Measurements from ENCODE around the gene FES. TPM values are rescaled to one million over a fixed set of nuclear protein-coding genes. Genes with fewer than 3 reads are reported as not detected.
"Not testable (repeated sequence)": the region's sequence is repeated elsewhere in the genome, so short reads cannot be mapped to it uniquely, and the experiment has no call there.

The FES gene
- total and polyA plus RNA-seq, 7 donors, result 4.9 to 35.5 (median 28.0) TPM

DNA sequence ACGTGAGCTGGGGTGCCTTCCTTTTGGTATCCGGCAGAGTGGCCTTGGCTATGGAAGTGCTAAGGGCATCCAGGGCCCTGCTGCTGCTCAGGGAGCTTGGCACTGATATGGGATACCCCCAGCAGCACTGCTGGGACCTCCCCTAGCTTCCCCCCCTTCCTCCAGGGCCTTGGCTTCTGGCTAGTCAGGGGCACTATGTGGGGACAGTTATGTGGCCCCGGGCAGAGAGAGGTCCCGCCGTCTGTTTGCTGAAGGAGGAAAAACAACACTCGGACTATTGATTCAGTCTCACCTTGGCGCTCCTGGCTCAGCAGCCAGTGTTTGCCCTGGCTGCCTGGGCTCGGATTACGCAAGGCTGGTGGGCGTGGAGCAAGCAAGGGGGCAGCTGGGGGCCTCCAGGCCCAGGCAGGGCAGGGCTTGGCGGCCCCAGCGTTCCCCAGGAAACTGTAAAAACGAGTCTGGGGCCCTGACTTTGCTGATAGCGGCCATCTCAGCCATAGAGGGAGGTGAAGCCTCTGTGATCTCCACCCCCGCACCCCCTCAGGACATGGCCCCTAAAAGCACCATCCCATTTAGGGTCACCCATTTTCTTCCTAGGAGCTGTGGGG is 10.2 kb upstream of the FES start:
- Histone ChIP-seq H3K4me1 (peaks cover 0 to 48% (median 31%) of the 10 kb centered on the region in 4 donors), H3K27me3 (no peaks in the 10 kb centered on the region), H3K27ac (peak overlapping the region in 3 of 4 donors; percentile 91 to 95 (median 95)), H3K36me3 (peaks cover 29 to 36% (median 33%) of the 10 kb centered on the region in 4 donors), H3K9me3 (no peaks in the 10 kb centered on the region), H3K4me3 (no peak overlapping the region)
- intact Hi-C loops (cut with DNase I), result loop anchor here (5.0 kb wide), 1 partner anchor 157 kb away; the partner anchor contains the start of gene BLM
- TF ChIP-seq POLR2AphosphoS5 (IDR thresholded peaks at IDR 0.05) (no peak), POLR2A (IDR thresholded peaks at IDR 0.05) (no peak), CTCF (IDR thresholded peaks at IDR 0.05) (no peak), EP300 (IDR thresholded peaks at IDR 0.05) (no peak)
- 25 to 57% methylated on average over 15 of the region's 15 CpGs for WGBS, 2 donors
- DNase-seq, result no peak

DNA sequence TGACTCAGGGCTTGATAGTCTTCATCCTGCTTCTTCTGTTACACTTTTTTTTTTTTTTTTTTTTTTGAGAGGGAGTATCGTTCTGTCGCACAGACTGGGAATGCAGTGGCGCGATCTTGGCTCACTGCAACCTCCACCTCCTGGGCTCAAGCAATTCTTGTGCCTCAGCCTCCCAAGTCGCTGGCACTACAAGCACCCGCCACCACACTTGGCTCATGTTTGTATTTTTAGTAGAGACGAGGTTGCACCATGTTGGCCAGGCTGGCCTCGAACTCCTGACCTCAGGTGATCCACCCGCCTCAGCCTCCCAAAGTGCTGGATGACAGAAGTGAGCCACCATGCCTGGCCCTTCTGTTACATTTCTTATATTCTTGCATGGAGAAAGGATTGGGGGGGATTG is 9.3 kb upstream of the FES start:
- not testable (repeated sequence) for H3K9me3 ChIP-seq, H3K4me3 ChIP-seq, H3K27ac ChIP-seq, DNase-seq, H3K27me3 ChIP-seq
- peaks cover 37 to 45% (median 42%) of the 10 kb centered on the region in 4 donors for H3K36me3 ChIP-seq
- H3K4me1 ChIP-seq, result peaks cover 0 to 39% (median 29%) of the 10 kb centered on the region in 4 donors
- 95% methylated on average over 9 of the region's 9 CpGs for WGBS, 2 donors
- intact Hi-C loops (cut with DNase I), result loop anchor here (5.0 kb wide), 1 partner anchor 158 kb away; the partner anchor contains the start of gene BLM

- H3K36me3 ChIP-seq, result peaks cover 43 to 51% (median 47%) of the 10 kb centered on the region in 4 donors
- WGBS, 2 donors, result 96% methylated on average over 12 of the region's 12 CpGs
- TF ChIP-seq POLR2A (IDR thresholded peaks at IDR 0.05) (no peak), POLR2AphosphoS5 (IDR thresholded peaks at IDR 0.05) (no peak)
- no peak overlapping the region for H3K4me3 ChIP-seq
- no peaks in the 10 kb centered on the region for H3K9me3 ChIP-seq
- H3K27me3 ChIP-seq, result no peaks in the 10 kb centered on the region
- H3K27ac ChIP-seq, result no peak overlapping the region
- intact Hi-C loops (cut with DNase I), result no loop called here
- H3K4me1 ChIP-seq, result peaks cover 0 to 33% (median 23%) of the 10 kb centered on the region in 4 donors
- DNase-seq, result no peak
Observed at GRCh38 chr15:90875549-90875981, 8.7 kb upstream of the FES start.

GRCh38 chr15:90876046-90876445 is 8.3 kb upstream of the FES start:
- intact Hi-C loops (cut with DNase I), result no loop called here
- H3K27me3 ChIP-seq, result no peaks in the 10 kb centered on the region
- H3K36me3 ChIP-seq, result peaks cover 47 to 56% (median 51%) of the 10 kb centered on the region in 4 donors
- H3K9me3 ChIP-seq, result no peaks in the 10 kb centered on the region
- H3K4me1 ChIP-seq, result peaks cover 0 to 28% (median 20%) of the 10 kb centered on the region in 4 donors
- TF ChIP-seq POLR2A (IDR thresholded peaks at IDR 0.05) (no peak), CTCF (IDR thresholded peaks at IDR 0.05) (no peak), EP300 (IDR thresholded peaks at IDR 0.05) (no peak), POLR2AphosphoS5 (IDR thresholded peaks at IDR 0.05) (no peak)
- no peak overlapping the region for H3K27ac ChIP-seq
- WGBS, 2 donors, result 94 to 95% methylated on average over 20 of the region's 20 CpGs
- no peak overlapping the region for H3K4me3 ChIP-seq
- no peak for DNase-seq

DNA sequence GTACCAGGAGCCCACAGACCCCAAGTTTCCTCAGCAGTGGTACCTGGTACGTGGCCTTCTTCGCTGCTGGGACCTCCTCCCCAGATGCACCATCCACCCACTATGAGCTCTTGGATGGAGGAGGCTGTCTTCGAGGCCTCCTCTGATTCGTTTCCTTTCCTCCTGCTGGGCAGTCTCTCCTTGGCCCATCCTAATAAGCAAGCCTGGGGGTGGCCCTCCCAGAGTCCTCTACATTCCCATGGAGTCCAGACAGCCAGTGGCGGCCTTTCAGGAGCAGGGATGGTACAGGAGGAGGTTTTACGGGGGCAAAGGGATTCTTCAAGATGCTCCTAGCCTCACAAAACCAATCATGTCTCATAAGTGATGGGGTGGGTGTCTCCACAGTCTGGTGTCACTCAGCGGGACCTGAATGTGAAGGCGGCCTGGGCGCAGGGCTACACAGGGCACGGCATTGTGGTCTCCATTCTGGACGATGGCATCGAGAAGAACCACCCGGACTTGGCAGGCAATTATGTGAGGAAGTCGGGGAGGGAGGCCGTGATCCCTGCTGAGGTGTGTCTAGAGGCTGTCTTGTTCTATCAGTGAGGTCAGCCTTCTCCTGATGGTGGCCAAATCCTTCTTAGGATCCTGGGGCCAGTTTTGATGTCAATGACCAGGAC is 7.7 kb upstream of the FES start:
- TF ChIP-seq EP300 (IDR thresholded peaks at IDR 0.05), result no peak
- no peak for TF ChIP-seq POLR2A (IDR thresholded peaks at IDR 0.05)
- no peak for TF ChIP-seq POLR2AphosphoS5 (IDR thresholded peaks at IDR 0.05)
- no peak for TF ChIP-seq CTCF (IDR thresholded peaks at IDR 0.05)
- no peak overlapping the region for H3K27ac ChIP-seq
- H3K36me3 ChIP-seq, result peaks cover 47 to 62% (median 57%) of the 10 kb centered on the region in 4 donors
- peaks cover 0 to 27% (median 20%) of the 10 kb centered on the region in 4 donors for H3K4me1 ChIP-seq
- DNase-seq, result no peak
- 94 to 95% methylated on average over 15 of the region's 15 CpGs for WGBS, 2 donors
- no peaks in the 10 kb centered on the region for H3K9me3 ChIP-seq
- intact Hi-C loops (cut with DNase I), result no loop called here
- no peaks in the 10 kb centered on the region for H3K27me3 ChIP-seq
- H3K4me3 ChIP-seq, result no peak overlapping the region
